GM12878 (cell line): ENCODE results near the gene MAP1LC3B. TPM values are rescaled to one million over a fixed set of nuclear protein-coding genes. Genes with fewer than 3 reads are reported as not detected.

ENCODE experiments used
- ASH2L ChIP-seq: fragments of 300-600, 200-600 bp; sonication (generic); IDR thresholded peaks from 2 replicates; pipeline ENCODE4 v1.6.1; 2017; ENCODE audit warnings: low read depth, mild to moderate bottlenecking, borderline replicate concordance
- BACH1 ChIP-seq: fragments of 450-650 bp; IDR thresholded peaks from 2 replicates; pipeline ENCODE4 v1.6.1; 2017; ENCODE audit warnings: mild to moderate bottlenecking, borderline replicate concordance
- BHLHE40 ChIP-seq, 2 experiments: fragments of 450-650 bp in 1 of 2; IDR thresholded peaks; 2 replicates each; pipeline ENCODE4 v1.6.1; 2011 to 2017; ENCODE audit warnings: low read depth in 2 of 2, borderline replicate concordance in 1 of 2, improper control_type of control experiment in 1 of 2, low read length in 1 of 2, mild to moderate bottlenecking in 1 of 2
- LARP7 ChIP-seq: fragments of 450-650 bp; IDR thresholded peaks from 2 replicates; pipeline ENCODE4 v1.6.1; 2017; ENCODE audit warnings: mild to moderate bottlenecking
- MAX ChIP-seq: IDR thresholded peaks from 2 replicates; pipeline ENCODE4 v1.6.1; 2012; ENCODE audit warnings: low read depth, low read length, improper control_type of control experiment
- NKRF ChIP-seq: fragments of 450-650 bp; conservative IDR thresholded peaks from 2 replicates; pipeline ENCODE4 v1.6.1; 2017; ENCODE audit warnings: mild to moderate bottlenecking, moderate library complexity
- PBX3 ChIP-seq: IDR thresholded peaks from 2 replicates; pipeline ENCODE4 v1.6.1; 2011; ENCODE audit warnings: mild to moderate bottlenecking, low read depth, low read length, moderate library complexity; ENCODE audit not compliant: insufficient replicate concordance
- POLR2A ChIP-seq: IDR thresholded peaks from 2 replicates; pipeline ENCODE4 v1.6.1; 2011; ENCODE audit warnings: low read depth, mild to moderate bottlenecking, low read length
- POU2F2 ChIP-seq: IDR thresholded peaks from 3 replicates; pipeline ENCODE4 v1.6.1; 2011; ENCODE audit warnings: low read depth, mild to moderate bottlenecking, low read length, borderline replicate concordance
- TARDBP ChIP-seq: IDR thresholded peaks from 2 replicates; pipeline ENCODE4 v1.6.1; 2016; ENCODE audit warnings: borderline replicate concordance
- TBL1XR1 ChIP-seq: IDR thresholded peaks from 2 replicates; pipeline ENCODE4 v1.6.1; 2012; ENCODE audit warnings: low read depth, low read length, improper control_type of control experiment
- TCF12 ChIP-seq: IDR thresholded peaks from 2 replicates; pipeline ENCODE4 v1.6.1; 2011; ENCODE audit warnings: low read depth, mild to moderate bottlenecking, low read length
- USF1 ChIP-seq: IDR thresholded peaks from 2 replicates; pipeline ENCODE4 v1.6.1; 2011; ENCODE audit warnings: borderline replicate concordance, low read depth, mild to moderate bottlenecking, moderate library complexity, mixed read lengths, low read length; ENCODE audit not compliant: insufficient read depth; ENCODE audit errors: extremely low read length
- ZBTB4 ChIP-seq: fragments of 450-650 bp; formaldehyde crosslinking; IDR thresholded peaks from 2 replicates; pipeline ENCODE4 v1.4.0; 2022; ENCODE audit warnings: mild to moderate bottlenecking, moderate library complexity
- ZNF24 ChIP-seq: fragments of 450-650 bp; IDR thresholded peaks from 2 replicates; pipeline ENCODE4 v1.6.1; 2017; ENCODE audit warnings: antibody characterized with exemption, mild to moderate bottlenecking
- ZNF687 ChIP-seq: fragments of 450-650 bp; IDR thresholded peaks from 2 replicates; pipeline ENCODE4 v1.6.1; 2017; ENCODE audit warnings: mild to moderate bottlenecking, moderate library complexity
- ZSCAN29 ChIP-seq: fragments of 450-650 bp; IDR thresholded peaks from 2 replicates; pipeline ENCODE4 v1.6.1; 2017; ENCODE audit warnings: mild to moderate bottlenecking, moderate library complexity
- polyA plus RNA-seq, 11 experiments: library from polyadenylated mRNA; depleted of rRNA in 4 of 11; unstranded in 6 of 11; stranded (reverse) in 5 of 11; fragments of >200 nt; fragmentation: Nextera tagmentation in 4 of 11; fragmentation: Illumina TruSeq in 1 of 11; extraction: Ambion mirVana in 4 of 11; extraction: Trizol in 1 of 11; gene quantifications; 1 replicate in 1 of 11; 2 replicates in 10 of 11; pipeline versions ENCODE4 v1.2.1 to v1.2.3, GENCODE V29; 2011 to 2016; ENCODE audit warnings: inconsistent platforms in 2 of 11, missing spikeins in 2 of 11, low read depth in 1 of 11
- total RNA-seq, 4 experiments: library from RNA; depleted of rRNA in 3 of 4; stranded (reverse); fragments of >200 nt in 3 of 4; fragmentation: Illumina TruSeq in 1 of 4; extraction: Trizol in 1 of 4; gene quantifications; 2 replicates each; pipeline versions ENCODE4 v1.2.1 to v1.2.3, GENCODE V29; 2013 to 2021

MAP1LC3B gene
- total and polyA plus RNA-seq, 10 of the 15 experiments (the other 5 are each of a cell fraction or from before 2014, with no cell fraction given), result 6.1 to 42.8 (median 13.7) TPM

GRCh38 chr16:87391950-87392820 is at the start of gene MAP1LC3B (continued):
- TF ChIP-seq ZBTB4 (CRISPR knock-in tag) (no peak), TCF12 (peak; percentile 51; the same call in 1 of the 2 replicates), ASH2L (no peak), BACH1 (peak; percentile 66), POU2F2 (no peak), ZSCAN29 (0 out of 2 replicates have a peak, but pooled peaks have one; percentile 39), PBX3 (peak; percentile 64), NKRF (peak; percentile 90), POLR2A (peak; percentile 89), LARP7 (peak; percentile 66; the same call in 1 of the 2 replicates), ZNF687 (peak; percentile 58), BHLHE40 (IDR thresholded peaks at IDR 0.05; ENCODE audit: borderline replicate concordance in 1 of 2, low read depth in 2 of 2, low read length in 1 of 2) (peak; percentile 90 to 97), MAX (no peak), TARDBP (peak; percentile 87), TBL1XR1 (no peak), ZNF24 (no peak), USF1 (peak; percentile 95)
